ENCODE results near the gene LIN7A. TPM values are rescaled to one million over a fixed set of nuclear protein-coding genes. Genes with fewer than 3 reads are reported as not detected.

Gene LIN7A
- polyA plus RNA-seq, 4 donors: 18.3 to 23.0 (median 20.1) TPM

GRCh38 chr12:80766210-80766609 lies 171.5 kb downstream of the LIN7A start:
- no peak for DNase-seq (ENCODE audit: low read depth in 4 of 4, low spot score in 2 of 4)

- peak in 3 of 4 donors; percentile 6 to 51 (median 25) for DNase-seq (ENCODE audit: low read depth in 4 of 4, low spot score in 2 of 4)
Observed at GRCh38 chr12:80763874-80764273, 173.9 kb downstream of the LIN7A start.

- no peak for DNase-seq (ENCODE audit: low read depth in 4 of 4, low spot score in 2 of 4)
Observed at GRCh38 chr12:80761838-80762237, 175.9 kb downstream of the LIN7A start.

GRCh38 chr12:80756875-80757274 lies 180.9 kb downstream of the LIN7A start:
- DNase-seq (ENCODE audit: low read depth in 4 of 4, low spot score in 2 of 4): no peak

- DNase-seq (ENCODE audit: low read depth in 4 of 4, low spot score in 2 of 4): no peak
Observed at GRCh38 chr12:80754274-80754673, 183.5 kb downstream of the LIN7A start.

GRCh38 chr12:80752464-80752863 lies 185.3 kb downstream of the LIN7A start:
- DNase-seq (ENCODE audit: low read depth in 4 of 4, low spot score in 2 of 4): no peak

- no peak for DNase-seq (ENCODE audit: low read depth in 4 of 4, low spot score in 2 of 4)
Observed at GRCh38 chr12:80749456-80749855, 188.3 kb downstream of the LIN7A start.

- DNase-seq (ENCODE audit: low read depth in 4 of 4, low spot score in 2 of 4): no peak
Observed at GRCh38 chr12:80747800-80748199, 189.9 kb downstream of the LIN7A start.

- no peak for DNase-seq (ENCODE audit: low read depth in 4 of 4, low spot score in 2 of 4)
Observed at GRCh38 chr12:80745851-80746505, 191.8 kb downstream of the LIN7A start.

Other genes starting within 250 kb of the LIN7A start
- gene MYF6, start 230.3 kb downstream of the LIN7A start, polyA plus RNA-seq (ENCODE audit: insufficient read length in 4 of 4): under 1 TPM; 0.06 to 0.23 (median 0.12) TPM
- under 1 TPM in 1 of 4 donors, not detected in 3; 0.14 TPM for gene MYF5, start 221.0 kb downstream of the LIN7A start, polyA plus RNA-seq (ENCODE audit: insufficient read length in 4 of 4)
- 10 to 100 TPM; 19.1 to 21.6 (median 20.4) TPM for gene ACSS3, start 140.1 kb upstream of the LIN7A start, polyA plus RNA-seq (ENCODE audit: insufficient read length in 4 of 4)

Measured in left renal cortex interstitium (tissue), 4 donors.